ENCODE data around the gene ZNF134. TPM values are rescaled to one million over a fixed set of nuclear protein-coding genes. Genes with fewer than 3 reads are reported as not detected.

Gene ZNF134
- total RNA-seq = 10 to 100 TPM in 2 of 4 donors, 1 to 10 TPM in 2; 9.6 to 18.9 (median 12.8) TPM

- DNase-seq = peak; percentile 89 to 97 (median 91)
- peaks cover 0 to 44% (median 24%) of the 10 kb centered on the region in 4 donors for H3K9me3 ChIP-seq
- TF ChIP-seq POLR2A (IDR thresholded peaks at IDR 0.05) = no peak
- peak in 2 of 6 experiments; percentile 20 to 40 for TF ChIP-seq CTCF (IDR thresholded peaks at IDR 0.05)
- no peaks in the 10 kb centered on the region for H3K27me3 ChIP-seq
- peaks cover 0 to 39% (median 0%) of the 10 kb centered on the region in 3 donors for H3K36me3 ChIP-seq
- peak within 1 kb of the TSS; percentile 49 to 74 (median 62) for H3K27ac ChIP-seq
- peaks cover 0 to 6% (median 0%) of the 10 kb centered on the region in 4 donors for H3K4me1 ChIP-seq
- H3K4me3 ChIP-seq = peak within 1 kb of the TSS; percentile 91 to 97 (median 94)
Measured at GRCh38 chr19:57613941-57614743, at the start of gene ZNF134. ZNF134 (plus strand) TSS chr19:57614242; CDS start chr19:57619469, 5,227 bp downstream.

- TF ChIP-seq CTCF (IDR thresholded peaks at IDR 0.05) (no peak), POLR2A (IDR thresholded peaks at IDR 0.05) (no peak)
- Histone ChIP-seq H3K36me3 (no peaks in the 10 kb centered on the region), H3K27ac (no peak overlapping the region), H3K27me3 (no peaks in the 10 kb centered on the region), H3K4me3 (no peak overlapping the region), H3K4me1 (no peaks in the 10 kb centered on the region), H3K9me3 (peaks cover 0 to 78% (median 24%) of the 10 kb centered on the region in 4 donors)
- DNase-seq = no peak
Measured at GRCh38 chr19:57566396-57567265, 47.4 kb upstream of the ZNF134 start.

- H3K27me3 ChIP-seq = no peaks in the 10 kb centered on the region
- no peak overlapping the region for H3K4me3 ChIP-seq
- no peak overlapping the region for H3K27ac ChIP-seq
- no peaks in the 10 kb centered on the region for H3K4me1 ChIP-seq
- no peak for DNase-seq
- H3K36me3 ChIP-seq = peaks cover 0 to 37% (median 0%) of the 10 kb centered on the region in 3 donors
- peaks cover 0 to 95% (median 35%) of the 10 kb centered on the region in 4 donors for H3K9me3 ChIP-seq
- TF ChIP-seq CTCF (IDR thresholded peaks at IDR 0.05) (no peak), POLR2A (IDR thresholded peaks at IDR 0.05) (no peak)
Measured at GRCh38 chr19:57570707-57571106, 43.3 kb upstream of the ZNF134 start.

GRCh38 chr19:57572415-57572947, 41.6 kb upstream of the ZNF134 start:
- Histone ChIP-seq H3K4me1 (no peaks in the 10 kb centered on the region), H3K27ac (no peak overlapping the region), H3K27me3 (no peaks in the 10 kb centered on the region), H3K9me3 (peaks cover 0 to 90% (median 32%) of the 10 kb centered on the region in 4 donors), H3K4me3 (no peak overlapping the region), H3K36me3 (peaks cover 0 to 49% (median 0%) of the 10 kb centered on the region in 3 donors)
- no peak for TF ChIP-seq CTCF (IDR thresholded peaks at IDR 0.05)
- no peak for TF ChIP-seq POLR2A (IDR thresholded peaks at IDR 0.05)
- no peak for DNase-seq

- no peak overlapping the region for H3K4me3 ChIP-seq
- no peaks in the 10 kb centered on the region for H3K27me3 ChIP-seq
- H3K4me1 ChIP-seq = peaks cover 0 to 4% (median 0%) of the 10 kb centered on the region in 4 donors
- H3K27ac ChIP-seq = no peak overlapping the region
- H3K36me3 ChIP-seq = peaks cover 0 to 49% (median 0%) of the 10 kb centered on the region in 3 donors
- peaks cover 0 to 53% (median 21%) of the 10 kb centered on the region in 4 donors for H3K9me3 ChIP-seq
- no peak for DNase-seq
- TF ChIP-seq POLR2A (IDR thresholded peaks at IDR 0.05) (no peak), CTCF (IDR thresholded peaks at IDR 0.05) (no peak)
Measured at GRCh38 chr19:57576661-57577060, 37.4 kb upstream of the ZNF134 start.
